Endothelial cell of umbilical vein (primary cell): ENCODE measurements around the gene SLC41A3. TPM values are rescaled to one million over a fixed set of nuclear protein-coding genes. Genes with fewer than 3 reads are reported as not detected.

Experiments
- BruUV-seq: library from RNA; stranded (reverse); fragments of 400-500 nt; replicated peaks from 2 replicates; lab custom pipeline; 2021; lab: Mats Ljungman, UMichigan
- CTCF ChIA-PET: fragments of 300-600, 350-600 bp; sonication (Branson Sonifier 250); formaldehyde crosslinking; loops from one replicate; lab custom pipeline; 2021; ENCODE audit warnings: antibody characterized with exemption, inconsistent platforms; lab: Charles Lee
- POLR2A ChIA-PET: fragments of 300-600, 350-600 bp; sonication (Branson Sonifier 250); formaldehyde crosslinking; loops from one replicate; lab custom pipeline; 2021; ENCODE audit warnings: antibody characterized with exemption, inconsistent platforms; lab: Charles Lee
- DNase-seq: peaks from one replicate; pipeline ENCODE4 v3.0.0-alpha.2; 2011; ENCODE audit warnings: low read depth, low spot score
- FAIRE-seq: peaks from 2 replicates; lab custom pipeline; 2011; peaks lifted over from hg19 to GRCh38; lab: Jason Lieb, UNC
- H2AFZ ChIP-seq: 2 replicates; pipeline ENCODE4 v1.6.0; 2012; ENCODE audit warnings: low read depth, low read length, control low read depth, inconsistent platforms
- H3K27ac ChIP-seq: 2 replicates; pipeline ENCODE4 v1.5.1; 2011; ENCODE audit warnings: low read depth, mild to moderate bottlenecking, control low read depth, low read length, moderate library complexity; ENCODE audit not compliant: insufficient read depth
- H3K27me3 ChIP-seq, 2 experiments: 2 replicates each; pipeline versions ENCODE4 v1.6.0 to v1.6.1; 2011; ENCODE audit warnings: low read length in 2 of 2, mixed read lengths in 1 of 2; ENCODE audit not compliant: control insufficient read depth in 2 of 2, insufficient read depth in 2 of 2
- H3K36me3 ChIP-seq, 2 experiments: 2 replicates in 1 of 2; 3 replicates in 1 of 2; pipeline ENCODE4 v1.5.1; 2011; ENCODE audit warnings: low read length in 2 of 2, mild to moderate bottlenecking in 1 of 2, moderate library complexity in 1 of 2; ENCODE audit not compliant: control insufficient read depth in 2 of 2, insufficient read depth in 2 of 2; ENCODE audit errors: extremely low read depth in 1 of 2
- H3K4me1 ChIP-seq: 3 replicates; pipeline ENCODE4 v1.5.1; 2011; ENCODE audit warnings: mild to moderate bottlenecking, low read length; ENCODE audit not compliant: control insufficient read depth, insufficient read depth; ENCODE audit errors: extremely low read depth
- H3K4me2 ChIP-seq: 2 replicates; pipeline ENCODE4 v1.6.1; 2011; ENCODE audit warnings: low read length, control low read depth, mixed read lengths; ENCODE audit not compliant: insufficient read depth
- H3K4me3 ChIP-seq, 3 experiments: fragments of 200-600 bp in 1 of 3; sonication (generic), shearing (Covaris generic) in 1 of 3; replicated peaks in 1 of 3; 2 replicates each; pipeline ENCODE4 v1.5.1; 2011 to 2016; ENCODE audit warnings: control low read depth in 3 of 3, low read length in 3 of 3, mild to moderate bottlenecking in 2 of 3, inconsistent platforms in 1 of 3, low read depth in 1 of 3, moderate library complexity in 1 of 3; ENCODE audit not compliant: insufficient read depth in 1 of 3
- H3K79me2 ChIP-seq: 2 replicates; pipeline ENCODE4 v1.6.0; 2012; ENCODE audit warnings: low read length, inconsistent platforms; ENCODE audit not compliant: control insufficient read depth, insufficient read depth
- H3K9ac ChIP-seq: replicated peaks from 2 replicates; pipeline ENCODE3; 2011; ENCODE audit warnings: low read length, control low read depth; ENCODE audit not compliant: insufficient read depth; ENCODE audit errors: extremely low read depth
- H3K9me1 ChIP-seq: replicated peaks from 3 replicates; pipeline ENCODE4 v1.6.0; 2011; ENCODE audit warnings: mild to moderate bottlenecking, low read length; ENCODE audit not compliant: control insufficient read depth, insufficient read depth; ENCODE audit errors: extremely low read depth
- H3K9me3 ChIP-seq: replicated peaks from 2 replicates; pipeline ENCODE4 v1.5.1; 2012; ENCODE audit warnings: low read length, inconsistent platforms; ENCODE audit not compliant: control insufficient read depth, insufficient read depth
- H4K20me1 ChIP-seq: replicated peaks from 2 replicates; pipeline ENCODE3; 2011; ENCODE audit warnings: mild to moderate bottlenecking, low read length; ENCODE audit not compliant: control insufficient read depth, insufficient read depth; ENCODE audit errors: extremely low read depth
- CTCF ChIP-seq, 2 donors: IDR thresholded peaks; 1 replicate in 1 of 2; 2 replicates in 1 of 2; pipeline ENCODE4 v1.5.1; 2011; ENCODE audit warnings: low read length in 2 of 2, mild to moderate bottlenecking in 2 of 2, moderate library complexity in 2 of 2, control low read depth in 1 of 2, inconsistent platforms in 1 of 2, low read depth in 1 of 2; ENCODE audit not compliant: insufficient read depth in 1 of 2; ENCODE audit errors: extremely low read depth in 1 of 2
- EZH2 ChIP-seq: IDR thresholded peaks from 2 replicates; pipeline ENCODE4 v1.6.1; 2012; ENCODE audit warnings: borderline replicate concordance, low read depth, mild to moderate bottlenecking, moderate library complexity, low read length, inconsistent platforms; ENCODE audit not compliant: severe bottlenecking
- FOS ChIP-seq: IDR thresholded peaks from 2 replicates; pipeline ENCODE4 v1.6.1; 2011; ENCODE audit warnings: mild to moderate bottlenecking, low read length, moderate library complexity, borderline replicate concordance; ENCODE audit not compliant: insufficient read depth
- GATA2 ChIP-seq: IDR thresholded peaks from 2 replicates; pipeline ENCODE4 v1.7.0; 2011; ENCODE audit warnings: low read depth, mild to moderate bottlenecking, moderate library complexity, mixed read lengths, low read length; ENCODE audit not compliant: insufficient read length, insufficient read depth
- JUN ChIP-seq: IDR thresholded peaks from 2 replicates; pipeline ENCODE4 v1.6.1; 2011; ENCODE audit warnings: borderline replicate concordance, low read depth; ENCODE audit not compliant: insufficient read length, insufficient read depth
- MAX ChIP-seq: IDR thresholded peaks from 2 replicates; pipeline ENCODE4 v1.6.1; 2011; ENCODE audit not compliant: insufficient read depth, insufficient read length
- MYC ChIP-seq: IDR thresholded peaks from one replicate; pipeline ENCODE4 v1.6.1; 2011; ENCODE audit warnings: mild to moderate bottlenecking, low read depth, low read length
- POLR2A ChIP-seq: IDR thresholded peaks from 2 replicates; pipeline ENCODE4 v1.6.1; 2012; ENCODE audit warnings: low read depth, mild to moderate bottlenecking, control low read depth, low read length
- POLR2AphosphoS5 ChIP-seq: IDR thresholded peaks from 2 replicates; pipeline ENCODE4 v1.6.1; 2012; ENCODE audit warnings: low read depth, mild to moderate bottlenecking, control low read depth, low read length, moderate library complexity; ENCODE audit not compliant: insufficient read depth
- dilution Hi-C: fragments of 300-500 bp; cut with MboI; formaldehyde crosslinking; loops from one replicate; pipeline ENCODE4 v1.15.0; 2019; ENCODE audit warnings: low sequenced_read_pairs; ENCODE audit not compliant: extremely low pct_ligation_motif_present
- intact Hi-C: fragments of 100-400 bp; cut with micrococcal nuclease; formaldehyde crosslinking; loops from one replicate; pipeline ENCODE4 v1.10.0; 2022
- polyA plus RNA-seq, 4 experiments: library from polyadenylated mRNA; depleted of rRNA in 3 of 4; stranded (reverse) in 3 of 4; unstranded in 1 of 4; fragments of >200 nt; gene quantifications; 2 replicates each; pipeline versions ENCODE4 v1.2.1 to v1.2.3, GENCODE V29; 2011 to 2012; ENCODE audit warnings: missing spikeins in 1 of 4
- total RNA-seq: library from RNA; stranded (reverse); gene quantifications from 2 replicates; pipeline ENCODE4 v1.2.3, GENCODE V29; 2021

SLC41A3 gene
- total and polyA plus RNA-seq, 2 donors (not counting 3 experiments of a cell fraction or from before 2014, with no cell fraction given) = 52.5 to 118 TPM

- Histone ChIP-seq H3K27me3 (no peaks in the 10 kb centered on the region), H3K9me1 (no peaks in the 10 kb centered on the region), H4K20me1 (no peaks in the 10 kb centered on the region), H3K36me3 (peaks cover 0 to 2% of the 10 kb centered on the region in 2 experiments), H3K4me1 (no peaks in the 10 kb centered on the region), H3K9me3 (no peaks in the 10 kb centered on the region), H3K4me3 (no peak overlapping the region), H3K27ac (no peak overlapping the region), H3K79me2 (no peaks in the 10 kb centered on the region), H3K4me2 (no peak overlapping the region), H3K9ac (no peak overlapping the region), H2AFZ (no peak overlapping the region)
- dilution Hi-C loops (no loop called here), intact Hi-C loops (no loop called here)
- FAIRE-seq = no peak
- no TSS peak for BruUV-seq
- DNase-seq = no peak
- ChIA-PET CTCF (no interaction called here), POLR2A (no interaction called here)
- TF ChIP-seq EZH2 = no peak
- no peak for TF ChIP-seq POLR2AphosphoS5
- no peak for TF ChIP-seq MYC
- no peak for TF ChIP-seq FOS
- TF ChIP-seq JUN = no peak
- TF ChIP-seq POLR2A = no peak
- TF ChIP-seq CTCF (IDR thresholded peaks at IDR 0.05; ENCODE audit: extremely low read depth in 1 of 2, insufficient read depth in 1 of 2, low read depth in 1 of 2, low read length in 2 of 2) = no peak
- TF ChIP-seq GATA2 = no peak
- no peak for TF ChIP-seq MAX
Observed at GRCh38 chr3:126050050-126050392, 33.9 kb downstream of the SLC41A3 start.
